Measurements from ENCODE around the gene NRARP. TPM values are rescaled to one million over a fixed set of nuclear protein-coding genes. Genes with fewer than 3 reads are reported as not detected.

The NRARP gene
- total and polyA plus RNA-seq, 10 of the 15 experiments (the other 5 are each of a cell fraction or from before 2014, with no cell fraction given), result 0.06 to 9.2 (median 2.2) TPM; not detected in 2

DNA sequence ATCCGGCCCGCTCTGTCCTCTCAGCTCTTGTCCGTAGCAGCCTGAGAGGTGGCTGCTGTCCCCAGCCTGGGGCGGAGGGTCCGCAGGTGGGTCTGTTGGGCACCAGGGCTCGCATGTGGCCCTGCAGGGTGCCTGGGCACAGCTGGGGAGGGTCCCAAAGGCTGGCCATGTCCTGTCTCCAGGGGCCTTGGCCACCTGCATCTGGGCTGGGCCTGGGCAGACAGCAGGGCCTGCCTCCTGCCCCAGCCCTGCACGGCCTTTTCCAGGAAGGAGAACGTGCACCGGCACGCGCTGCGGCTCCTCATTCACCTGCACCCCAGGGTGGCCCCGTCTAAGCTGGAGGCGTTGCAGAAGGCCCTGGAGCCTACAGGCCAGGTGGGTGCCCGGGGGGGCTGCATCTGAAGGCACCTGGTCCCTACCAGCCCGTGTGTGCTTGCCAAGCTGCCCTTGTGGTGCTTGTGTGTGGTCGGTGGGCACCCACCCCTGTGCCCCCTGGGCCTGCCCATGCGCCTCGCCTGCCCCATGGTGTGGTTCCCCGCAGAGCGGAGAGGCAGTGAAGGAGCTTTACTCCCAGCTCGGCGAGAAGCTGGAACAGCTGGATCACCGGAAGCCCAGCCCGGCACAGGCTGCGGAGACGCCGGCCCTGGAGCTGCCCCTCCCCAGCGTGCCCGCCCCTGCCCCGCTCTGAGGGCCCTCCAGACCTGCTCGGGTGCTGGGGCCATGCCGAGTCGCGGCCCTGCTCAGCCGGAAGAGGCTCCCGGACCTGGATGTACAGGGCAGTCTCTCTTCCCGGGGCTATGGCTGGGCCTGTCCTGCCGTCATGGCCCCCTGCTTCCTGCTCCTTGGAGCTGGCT lies 29.6 kb downstream of the NRARP start:
- Histone ChIP-seq H3K9ac (ENCODE audit: control insufficient read depth, insufficient read depth, low read length) (no peak overlapping the region), H3K36me3 (ENCODE audit: control insufficient read depth in 2 of 2, insufficient read depth in 2 of 2, low read length in 1 of 2) (peaks cover 6 to 7% of the 10 kb centered on the region in 2 experiments; a peak in 3 of 4 replicates), H3K27ac (ENCODE audit: control insufficient read depth, insufficient read depth) (no peak overlapping the region), H3K4me3 (no peak overlapping the region), H4K20me1 (ENCODE audit: control insufficient read depth, insufficient read depth) (no peaks in the 10 kb centered on the region), H3K4me1 (ENCODE audit: control insufficient read depth, insufficient read depth, low read length) (peaks cover 50% of the 10 kb centered on the region), H3K4me2 (ENCODE audit: control insufficient read depth, insufficient read depth) (no peak overlapping the region), H3K9me3 (replicated peaks; ENCODE audit: control insufficient read depth, insufficient read depth, low read length) (no peaks in the 10 kb centered on the region), H3K27me3 (replicated peaks in 1 of 2; ENCODE audit: control insufficient read depth in 2 of 2, insufficient read depth in 2 of 2, low read length in 1 of 2) (no peaks in the 10 kb centered on the region), H2AFZ (ENCODE audit: control insufficient read depth, low read depth, low read length) (no peak overlapping the region), H3K79me2 (ENCODE audit: control insufficient read depth, insufficient read depth, low read length) (peaks cover 2% of the 10 kb centered on the region)
- WGBS (ENCODE audit: insufficient coverage, insufficient replicate concordance, low lambda C conversion rate, missing lambda C conversion rate), result 91% methylated on average over 29 of the region's 39 CpGs
- ChIA-PET CTCF (no interaction called here), SMC1A (ENCODE audit: uncharacterized antibody, unreplicated experiment) (no interaction called here), POLR2A (interaction anchor here (1.2 kb wide), 1 partner anchor 17 kb away, joined by 4 read pairs; no protein-coding TSS in a partner anchor), RAD21 (ENCODE audit: unreplicated experiment) (interaction anchor here (0.6 kb wide), 1 partner anchor 18 kb away, joined by 3 read pairs; no protein-coding TSS in a partner anchor)
- in situ Hi-C loops (cut with MboI) (no loop called here), intact Hi-C loops (cut with micrococcal nuclease; ENCODE audit: unreplicated experiment) (no loop called here)
- TF ChIP-seq SKIL (IDR thresholded peaks at IDR 0.05; ENCODE audit: low read depth, poor library complexity, severe bottlenecking), result no peak
- no peak for DNase-seq (ENCODE audit: low read depth, low spot score)
- FAIRE-seq, result no peak
- no TSS peak for BruUV-seq (replicated peaks)
- ATAC-seq, result no peak

- ChIA-PET SMC1A (ENCODE audit: uncharacterized antibody, unreplicated experiment) (no interaction called here), RAD21 (ENCODE audit: unreplicated experiment) (interaction anchor here (0.6 kb wide), 1 partner anchor 17 kb away, joined by 3 read pairs; no protein-coding TSS in a partner anchor), CTCF (no interaction called here)
Observed at GRCh38 chr9:137271696-137272076, 30.4 kb downstream of the NRARP start.

More at GRCh38 chr9:137271696-137272076, 30.4 kb downstream of the NRARP start:
- Histone ChIP-seq H3K4me3 (no peak overlapping the region), H3K27me3 (replicated peaks in 1 of 2; ENCODE audit: control insufficient read depth in 2 of 2, insufficient read depth in 2 of 2, low read length in 1 of 2) (no peaks in the 10 kb centered on the region), H3K4me1 (ENCODE audit: control insufficient read depth, insufficient read depth, low read length) (peaks cover 43% of the 10 kb centered on the region), H3K4me2 (ENCODE audit: control insufficient read depth, insufficient read depth) (no peak overlapping the region), H3K79me2 (ENCODE audit: control insufficient read depth, insufficient read depth, low read length) (0 out of 2 replicates have a peak, but pooled peaks cover 2% of the 10 kb centered on the region), H3K9me3 (replicated peaks; ENCODE audit: control insufficient read depth, insufficient read depth, low read length) (no peaks in the 10 kb centered on the region), H3K27ac (ENCODE audit: control insufficient read depth, insufficient read depth) (no peak overlapping the region), H3K36me3 (ENCODE audit: control insufficient read depth in 2 of 2, insufficient read depth in 2 of 2, low read length in 1 of 2) (peaks cover 6 to 8% of the 10 kb centered on the region in 2 experiments; a peak in 3 of 4 replicates), H3K9ac (ENCODE audit: control insufficient read depth, insufficient read depth, low read length) (no peak overlapping the region), H2AFZ (ENCODE audit: control insufficient read depth, low read depth, low read length) (no peak overlapping the region), H4K20me1 (ENCODE audit: control insufficient read depth, insufficient read depth) (no peaks in the 10 kb centered on the region)
- no peak for DNase-seq (ENCODE audit: low read depth, low spot score)
- no peak for FAIRE-seq
- no TSS peak for BruUV-seq (replicated peaks)
- POLR2A ChIA-PET, result interaction anchor here (0.6 kb wide), 1 partner anchor 61 kb away, joined by 3 read pairs; no protein-coding TSS in a partner anchor
- in situ Hi-C loops (cut with MboI) (no loop called here), intact Hi-C loops (cut with micrococcal nuclease; ENCODE audit: unreplicated experiment) (no loop called here)
- no peak for ATAC-seq
- TF ChIP-seq RELB (IDR thresholded peaks at IDR 0.05; ENCODE audit: low read depth) (no peak), PML (IDR thresholded peaks at IDR 0.05; ENCODE audit: low read length) (no peak), HSF1 (IDR thresholded peaks at IDR 0.05; ENCODE audit: low read depth, low read length) (no peak), EED (IDR thresholded peaks at IDR 0.05; ENCODE audit: low read depth) (no peak), SIX5 (IDR thresholded peaks at IDR 0.05; ENCODE audit: low read depth, low read length, severe bottlenecking) (no peak)
- 33% methylated on average over 3 of the region's 3 CpGs for WGBS (ENCODE audit: insufficient coverage, insufficient replicate concordance, low lambda C conversion rate, missing lambda C conversion rate)

Measured in GM12878 (cell line).